IMR-90 (cell line): ENCODE results near the gene GM2A. TPM values are rescaled to one million over a fixed set of nuclear protein-coding genes. Genes with fewer than 3 reads are reported as not detected.

Source experiments
- ATAC-seq: fragments of 200-7000 bp; cut with Tn5 transposase; 2 replicates; pipeline ENCODE4 v1.9.1; 2020; ENCODE audit warnings: low read depth, mild to moderate bottlenecking, moderate library complexity
- BruUV-seq: library from RNA; stranded (reverse); fragments of 400-500 nt; replicated peaks from 2 replicates; lab custom pipeline; 2021; lab: Mats Ljungman, UMichigan
- CTCF ChIA-PET: fragments of 300-600 bp; formaldehyde crosslinking; extraction: SDS; loops from one replicate; lab custom pipeline; 2021; ENCODE audit warnings: antibody characterized with exemption; lab: Yijun Ruan, JAX
- POLR2A ChIA-PET: fragments of 300-600 bp; sonication (Branson Sonifier 250); formaldehyde crosslinking; loops from one replicate; lab custom pipeline; 2022; ENCODE audit warnings: antibody characterized with exemption; ENCODE audit not compliant: unreplicated experiment; lab: Charles Lee
- DNase-seq: peaks from one replicate; pipeline ENCODE4 v3.0.0; 2013
- H2AFZ ChIP-seq: replicated peaks from 2 replicates; pipeline ENCODE3; 2013; ENCODE audit warnings: low read length, mild to moderate bottlenecking; ENCODE audit not compliant: poor library complexity
- H2AK5ac ChIP-seq: 2 replicates; pipeline ENCODE4 v1.6.1; 2013; ENCODE audit warnings: low read depth, low read length, inconsistent platforms
- H2AK9ac ChIP-seq: replicated peaks from 2 replicates; pipeline ENCODE3; 2013; ENCODE audit warnings: mild to moderate bottlenecking, low read depth, low read length, moderate library complexity; ENCODE audit not compliant: poor library complexity
- H2BK120ac ChIP-seq: 2 replicates; pipeline ENCODE4 v1.6.1; 2013; ENCODE audit warnings: low read depth, low read length, inconsistent platforms
- H2BK15ac ChIP-seq: 3 replicates; pipeline ENCODE4 v1.6.1; 2013; ENCODE audit warnings: low read depth, low read length, inconsistent platforms
- H2BK20ac ChIP-seq: 2 replicates; pipeline ENCODE4 v1.6.1; 2013; ENCODE audit warnings: low read depth, mild to moderate bottlenecking, inconsistent platforms, low read length, moderate library complexity
- H2BK5ac ChIP-seq: 2 replicates; pipeline ENCODE4 v1.6.1; 2013; ENCODE audit warnings: mild to moderate bottlenecking, low read depth, low read length, inconsistent platforms; ENCODE audit not compliant: poor library complexity, severe bottlenecking
- H3K14ac ChIP-seq: replicated peaks from 2 replicates; pipeline ENCODE4 v1.6.1; 2013; ENCODE audit warnings: low read depth, low read length, inconsistent platforms
- H3K18ac ChIP-seq: 2 replicates; pipeline ENCODE4 v1.6.1; 2013; ENCODE audit warnings: low read depth, low read length, control low read depth
- H3K23ac ChIP-seq: 2 replicates; pipeline ENCODE4 v1.6.1; 2013; ENCODE audit warnings: low read depth, low read length, inconsistent platforms
- H3K27ac ChIP-seq: 2 replicates; pipeline ENCODE4 v1.5.1; 2013; ENCODE audit warnings: mild to moderate bottlenecking, control low read depth, low read length; ENCODE audit not compliant: insufficient read depth
- H3K27me3 ChIP-seq: 2 replicates; pipeline ENCODE4 v1.6.1; 2013; ENCODE audit warnings: low read length; ENCODE audit not compliant: control insufficient read depth, insufficient read depth
- H3K36me3 ChIP-seq: 2 replicates; pipeline ENCODE4 v1.6.1; 2013; ENCODE audit warnings: low read length, mixed read lengths; ENCODE audit not compliant: control insufficient read depth, insufficient read depth
- H3K4ac ChIP-seq: 2 replicates; pipeline ENCODE4 v1.6.1; 2013; ENCODE audit warnings: low read depth, low read length, inconsistent platforms
- H3K4me1 ChIP-seq: 2 replicates; pipeline ENCODE4 v1.6.1; 2013; ENCODE audit warnings: low read length, mixed read lengths; ENCODE audit not compliant: control insufficient read depth, insufficient read depth
- H3K4me2 ChIP-seq: 2 replicates; pipeline ENCODE4 v1.6.1; 2013; ENCODE audit warnings: low read depth, mild to moderate bottlenecking, control low read depth, low read length, moderate library complexity
- H3K4me3 ChIP-seq: 2 replicates; pipeline ENCODE4 v1.5.1; 2013; ENCODE audit warnings: low read depth, mild to moderate bottlenecking, control low read depth, low read length, moderate library complexity; ENCODE audit not compliant: insufficient read depth
- H3K56ac ChIP-seq: 2 replicates; pipeline ENCODE4 v1.6.1; 2013; ENCODE audit warnings: low read length, inconsistent platforms; ENCODE audit not compliant: insufficient read depth; ENCODE audit errors: extremely low read depth
- H3K79me1 ChIP-seq, 2 experiments: 2 replicates each; pipeline ENCODE4 v1.6.1; 2013; ENCODE audit warnings: low read length in 2 of 2, inconsistent platforms in 1 of 2, low read depth in 1 of 2
- H3K9ac ChIP-seq: 2 replicates; pipeline ENCODE4 v1.6.1; 2013; ENCODE audit warnings: low read depth, low read length, control low read depth
- H3K9me1 ChIP-seq: 2 replicates; pipeline ENCODE4 v1.6.1; 2013; ENCODE audit warnings: low read length, inconsistent platforms; ENCODE audit not compliant: insufficient read depth
- H3K9me3 ChIP-seq: 2 replicates; pipeline ENCODE4 v1.6.1; 2013; ENCODE audit warnings: low read length; ENCODE audit not compliant: control insufficient read depth, insufficient read depth
- H4K20me1 ChIP-seq: 2 replicates; pipeline ENCODE4 v1.6.1; 2013; ENCODE audit warnings: low read length, inconsistent platforms; ENCODE audit not compliant: insufficient read depth
- H4K5ac ChIP-seq: 2 replicates; pipeline ENCODE4 v1.6.1; 2013; ENCODE audit warnings: mild to moderate bottlenecking, low read depth, low read length, control low read depth
- H4K8ac ChIP-seq, 2 experiments: 2 replicates each; pipeline ENCODE4 v1.6.1; 2013; ENCODE audit warnings: low read depth in 2 of 2, low read length in 2 of 2, control low read depth in 1 of 2, inconsistent platforms in 1 of 2
- H4K91ac ChIP-seq: 2 replicates; pipeline ENCODE4 v1.6.1; 2013; ENCODE audit warnings: low read depth, low read length, inconsistent platforms; ENCODE audit not compliant: insufficient read depth
- BHLHE40 ChIP-seq: fragments of 150-350 bp; IDR thresholded peaks from 2 replicates; pipeline ENCODE4 v1.6.1; 2016; ENCODE audit warnings: mild to moderate bottlenecking, low read depth, low read length
- CEBPB ChIP-seq: IDR thresholded peaks from 2 replicates; pipeline ENCODE4 v1.6.1; 2012; ENCODE audit warnings: low read depth, low read length, improper control_type of control experiment
- CHD1 ChIP-seq: IDR thresholded peaks from 2 replicates; pipeline ENCODE4 v1.6.1; 2012; ENCODE audit warnings: low read depth, low read length, improper control_type of control experiment
- CTCF ChIP-seq: conservative IDR thresholded peaks from 2 replicates; pipeline ENCODE4 v1.5.1; 2012; ENCODE audit warnings: mild to moderate bottlenecking, low read depth, low read length, improper control_type of control experiment
- ELK1 ChIP-seq: fragments of 150-350 bp; IDR thresholded peaks from 2 replicates; pipeline ENCODE4 v1.6.1; 2016; ENCODE audit warnings: low read depth, mild to moderate bottlenecking, low read length, moderate library complexity, borderline replicate concordance
- FOS ChIP-seq: fragments of 150-350 bp; IDR thresholded peaks from 2 replicates; pipeline ENCODE4 v1.6.1; 2016; ENCODE audit warnings: low read depth, low read length
- MAFK ChIP-seq: IDR thresholded peaks from 2 replicates; pipeline ENCODE4 v1.6.1; 2012; ENCODE audit warnings: low read depth, low read length, improper control_type of control experiment
- MAZ ChIP-seq: IDR thresholded peaks from 2 replicates; pipeline ENCODE4 v1.6.1; 2012; ENCODE audit warnings: low read depth, mild to moderate bottlenecking, low read length, improper control_type of control experiment, moderate library complexity, borderline replicate concordance
- MXI1 ChIP-seq: IDR thresholded peaks from 2 replicates; pipeline ENCODE4 v1.6.1; 2012; ENCODE audit warnings: low read depth, mild to moderate bottlenecking, low read length, moderate library complexity, borderline replicate concordance
- NFE2L2 ChIP-seq: fragments of 150-350 bp; IDR thresholded peaks from 2 replicates; pipeline ENCODE4 v1.6.1; 2016; ENCODE audit warnings: low read depth, mild to moderate bottlenecking, low read length
- POLR2A ChIP-seq: IDR thresholded peaks from 2 replicates; pipeline ENCODE4 v1.6.1; 2012; ENCODE audit warnings: mild to moderate bottlenecking, low read depth, low read length
- RAD21 ChIP-seq: IDR thresholded peaks from 2 replicates; pipeline ENCODE4 v1.6.1; 2012; ENCODE audit warnings: low read length, improper control_type of control experiment
- RCOR1 ChIP-seq: IDR thresholded peaks from 2 replicates; pipeline ENCODE4 v1.6.1; 2012; ENCODE audit warnings: mild to moderate bottlenecking, low read length, improper control_type of control experiment; ENCODE audit not compliant: insufficient replicate concordance
- RFX5 ChIP-seq: IDR thresholded peaks from 2 replicates; pipeline ENCODE4 v1.8.0; 2012; ENCODE audit warnings: low read depth, mild to moderate bottlenecking, low read length, moderate library complexity
- SMC3 ChIP-seq: fragments of 150-350 bp; IDR thresholded peaks from 2 replicates; pipeline ENCODE4 v1.6.1; 2016; ENCODE audit warnings: low read depth, mild to moderate bottlenecking, antibody characterized with exemption, low read length, moderate library complexity
- USF2 ChIP-seq: fragments of 150-350 bp; IDR thresholded peaks from 2 replicates; pipeline ENCODE4 v1.6.1; 2017; ENCODE audit warnings: mild to moderate bottlenecking, antibody characterized with exemption, low read length, low read depth
- WGBS, 2 experiments: methylation state at CpG; one replicate each; pipeline versions ENCODE4 v1.1.5 to v1.1.7; 2013; ENCODE audit warnings: missing lambda C conversion rate in 2 of 2; ENCODE audit not compliant: insufficient read length in 1 of 2; ENCODE audit errors: extremely low coverage in 2 of 2; 5-methylcytosine and 5-hydroxymethylcytosine counted together
- dilution Hi-C: fragments of 300-500 bp; cut with HindIII; formaldehyde crosslinking; loops from one replicate; pipeline ENCODE4 v1.14.3; 2018; ENCODE audit warnings: low sequenced_read_pairs; ENCODE audit not compliant: unreplicated experiment
- in situ Hi-C: fragments of 300-500 bp; cut with MboI; formaldehyde crosslinking; loops from 3 replicates; pipeline ENCODE4 v1.14.3; 2019; ENCODE audit warnings: low sequenced_read_pairs, inconsistent platforms, mixed read lengths
- intact Hi-C: fragments of 100-400 bp; cut with micrococcal nuclease; formaldehyde crosslinking; loops from 2 replicates; pipeline ENCODE4 v1.10.0; 2022
- polyA plus RNA-seq, 3 experiments: library from polyadenylated mRNA; depleted of rRNA; stranded (reverse); fragments of >200 nt; gene quantifications; 2 replicates each; pipeline ENCODE4 v1.2.3, GENCODE V29; 2012; ENCODE audit warnings: low replicate concordance in 1 of 3
- total RNA-seq: library from RNA; depleted of rRNA; stranded (reverse); fragments of >200 nt; gene quantifications from 2 replicates; pipeline ENCODE4 v1.2.3, GENCODE V29; 2012

The GM2A gene
- total and polyA plus RNA-seq, 2 of the 4 experiments (the other 2 are of a cell fraction): 13.8 to 18.5 TPM

GRCh38 chr5:151219138-151219537, 33.8 kb upstream of the GM2A start:
- Histone ChIP-seq H3K18ac (no peak overlapping the region), H3K4me1 (peaks cover 5% of the 10 kb centered on the region), H2AK5ac (no peak overlapping the region), H3K36me3 (no peaks in the 10 kb centered on the region), H2BK120ac (no peak overlapping the region), H3K27me3 (peaks cover 2% of the 10 kb centered on the region; the same call in 1 of the 2 replicates), H3K9me3 (no peaks in the 10 kb centered on the region), H3K9ac (no peak overlapping the region), H4K91ac (no peak overlapping the region), H2BK15ac (no peak overlapping the region), H2AFZ (no peak overlapping the region), H3K14ac (no peak overlapping the region), H3K9me1 (peaks cover 7% of the 10 kb centered on the region; the same call in 1 of the 2 replicates), H3K56ac (no peak overlapping the region), H4K8ac (no peak overlapping the region), H4K5ac (no peak overlapping the region), H3K27ac (no peak overlapping the region), H3K23ac (no peak overlapping the region), H3K4me3 (no peak overlapping the region), H3K79me1 (no peaks in the 10 kb centered on the region), H2AK9ac (no peak overlapping the region), H3K4me2 (no peak overlapping the region), H2BK20ac (no peak overlapping the region), H3K4ac (no peak overlapping the region), H4K20me1 (no peaks in the 10 kb centered on the region; the same call in 1 of the 2 replicates), H2BK5ac (no peak overlapping the region)
- intact Hi-C loops (no loop called here), dilution Hi-C loops (no loop called here), in situ Hi-C loops (no loop called here)
- CTCF ChIA-PET: no interaction called here
- no peak for ATAC-seq
- TF ChIP-seq BHLHE40 (no peak), MAZ (no peak), CEBPB (no peak), NFE2L2 (no peak), POLR2A (no peak), CHD1 (no peak), USF2 (no peak), RAD21 (no peak), RCOR1 (no peak), MXI1 (no peak), CTCF (no peak), MAFK (no peak), ELK1 (no peak), SMC3 (no peak), RFX5 (no peak), FOS (no peak)
- no peak for DNase-seq
- POLR2A ChIA-PET: no interaction called here
- WGBS, 2 experiments: 79% methylated on average over 9 of the region's 9 CpGs; no CpG with 5 or more reads in 1 of the 2 experiments
- BruUV-seq: no TSS peak
